Loucy (cell line): ENCODE measurements around the gene SEPTIN11.

Experiments used
- H2AFZ ChIP-seq: fragments of 200-600 bp; sonication (generic); 2 replicates; pipeline ENCODE4 v1.6.0; 2016; ENCODE audit warnings: antibody characterized with exemption, mild to moderate bottlenecking, low read length, moderate library complexity
- H3F3A ChIP-seq: fragments of 200-600 bp; 2 replicates; pipeline ENCODE4 v1.6.0; 2016; ENCODE audit warnings: antibody characterized with exemption, low read depth, mild to moderate bottlenecking
- H3K27me3 ChIP-seq: fragments of 200-600 bp; sonication (generic); 2 replicates; pipeline ENCODE4 v1.6.1; 2014; ENCODE audit warnings: low read length, mild to moderate bottlenecking; ENCODE audit not compliant: insufficient read depth, poor library complexity, severe bottlenecking
- H3K36me3 ChIP-seq: fragments of 200-600 bp; sonication (generic); 2 replicates; pipeline ENCODE4 v1.6.1; 2016; ENCODE audit warnings: low read length; ENCODE audit not compliant: insufficient read depth
- H3K4me1 ChIP-seq: fragments of 200-600 bp; sonication (generic); 2 replicates; pipeline ENCODE4 v1.5.1; 2014; ENCODE audit warnings: low read length, mild to moderate bottlenecking; ENCODE audit not compliant: insufficient read depth, poor library complexity, severe bottlenecking
- H3K4me2 ChIP-seq: fragments of 200-600 bp; sonication (generic); 2 replicates; pipeline ENCODE4 v1.6.0; 2014; ENCODE audit warnings: antibody characterized with exemption, low read length, low read depth, mild to moderate bottlenecking; ENCODE audit not compliant: poor library complexity, severe bottlenecking
- H3K4me3 ChIP-seq: fragments of 200-600 bp; sonication (generic); 2 replicates; pipeline ENCODE4 v1.5.1; 2014; ENCODE audit warnings: low read length, mild to moderate bottlenecking, mixed read lengths; ENCODE audit not compliant: poor library complexity, severe bottlenecking
- H3K79me2 ChIP-seq: fragments of 200-600 bp; sonication (generic); 2 replicates; pipeline ENCODE4 v1.6.1; 2014; ENCODE audit warnings: low read length; ENCODE audit not compliant: insufficient read depth
- H3K9ac ChIP-seq: fragments of 200-600 bp; sonication (generic); 2 replicates; pipeline ENCODE4 v1.6.0; 2014; ENCODE audit warnings: mild to moderate bottlenecking, low read depth, low read length, moderate library complexity; ENCODE audit not compliant: poor library complexity, severe bottlenecking
- H3K9me2 ChIP-seq: fragments of 200-600 bp; sonication (generic); replicated peaks from 2 replicates; pipeline ENCODE4 v1.6.1; 2016; ENCODE audit warnings: low read depth, low read length, mixed read lengths
- H3K9me3 ChIP-seq: fragments of 200-600 bp; sonication (generic); 2 replicates; pipeline ENCODE4 v1.6.1; 2014; ENCODE audit warnings: mild to moderate bottlenecking, antibody characterized with exemption, low read length, low read depth; ENCODE audit not compliant: insufficient read depth
- H4K20me1 ChIP-seq: fragments of 200-600 bp; sonication (generic); 2 replicates; pipeline ENCODE4 v1.6.0; 2014; ENCODE audit warnings: antibody characterized with exemption, low read length, mild to moderate bottlenecking; ENCODE audit not compliant: insufficient read depth, poor library complexity, severe bottlenecking
- CTCF ChIP-seq: fragments of 200-600 bp; sonication (generic); conservative IDR thresholded peaks from 2 replicates; pipeline ENCODE4 v1.5.1; 2014; ENCODE audit warnings: mild to moderate bottlenecking, antibody characterized with exemption, low read length
- EZH2phosphoT487 ChIP-seq: fragments of 200-600 bp; IDR thresholded peaks from 2 replicates; pipeline ENCODE4 v1.6.1; 2018; ENCODE audit warnings: antibody characterized with exemption, mild to moderate bottlenecking, moderate library complexity, borderline replicate concordance

SEPTIN11 gene

GRCh38 chr4:76926841-76927240 is 22.7 kb upstream of the SEPTIN11 start:
- H3K4me3 ChIP-seq = no peak overlapping the region
- TF ChIP-seq CTCF = no peak
- no peak for TF ChIP-seq EZH2phosphoT487
- H3K27me3 ChIP-seq = no peaks in the 10 kb centered on the region

GRCh38 chr4:76930685-76931084 is 18.9 kb upstream of the SEPTIN11 start:
- no peak overlapping the region for H3K4me2 ChIP-seq
- no peaks in the 10 kb centered on the region for H3K27me3 ChIP-seq
- no peaks in the 10 kb centered on the region for H3K36me3 ChIP-seq
- H3K9me3 ChIP-seq = no peaks in the 10 kb centered on the region
- H3K9me2 ChIP-seq = no peaks in the 10 kb centered on the region
- no peaks in the 10 kb centered on the region for H3F3A ChIP-seq
- no peaks in the 10 kb centered on the region for H3K79me2 ChIP-seq
- no peaks in the 10 kb centered on the region for H4K20me1 ChIP-seq
- no peak overlapping the region for H3K4me3 ChIP-seq
- no peak overlapping the region for H2AFZ ChIP-seq
- TF ChIP-seq EZH2phosphoT487 (no peak), CTCF (no peak)
- H3K9ac ChIP-seq = no peak overlapping the region
- no peaks in the 10 kb centered on the region for H3K4me1 ChIP-seq

More at GRCh38 chr4:76926841-76927240, 22.7 kb upstream of the SEPTIN11 start:
- Histone ChIP-seq H3K9me2 (no peaks in the 10 kb centered on the region), H3K9me3 (no peaks in the 10 kb centered on the region), H4K20me1 (no peaks in the 10 kb centered on the region), H2AFZ (no peak overlapping the region), H3K4me2 (no peak overlapping the region), H3K9ac (no peak overlapping the region), H3K79me2 (no peaks in the 10 kb centered on the region), H3K36me3 (no peaks in the 10 kb centered on the region), H3K4me1 (no peaks in the 10 kb centered on the region), H3F3A (no peaks in the 10 kb centered on the region)

DNA sequence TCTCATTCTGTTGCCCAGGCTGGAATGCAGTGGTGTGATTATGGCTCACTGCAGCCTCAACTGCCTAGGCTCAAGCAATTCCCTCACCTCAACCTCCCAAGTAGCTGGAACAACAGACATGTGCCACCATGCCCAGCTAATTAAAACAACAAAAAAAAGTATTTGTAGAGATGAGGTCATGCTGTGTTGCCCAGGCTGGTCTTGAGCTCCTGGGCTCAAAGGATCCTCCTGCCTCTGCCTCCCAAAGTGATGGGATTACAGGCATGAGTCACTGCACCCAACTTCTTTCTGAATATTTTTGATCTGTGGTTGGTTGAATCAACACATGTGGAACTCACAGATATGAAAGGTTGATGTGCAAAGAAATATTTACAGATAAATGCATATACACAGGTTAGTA is 18.5 kb upstream of the SEPTIN11 start:
- no peak for TF ChIP-seq CTCF
- no peak for TF ChIP-seq EZH2phosphoT487
- no peaks in the 10 kb centered on the region for H4K20me1 ChIP-seq
- no peak overlapping the region for H3K4me2 ChIP-seq
- no peaks in the 10 kb centered on the region for H3K9me3 ChIP-seq
- H3K9ac ChIP-seq = no peak overlapping the region
- H3K27me3 ChIP-seq = no peaks in the 10 kb centered on the region
- H3K36me3 ChIP-seq = no peaks in the 10 kb centered on the region
- no peaks in the 10 kb centered on the region for H3F3A ChIP-seq
- H3K79me2 ChIP-seq = no peaks in the 10 kb centered on the region
- no peaks in the 10 kb centered on the region for H3K9me2 ChIP-seq
- no peaks in the 10 kb centered on the region for H3K4me1 ChIP-seq
- H3K4me3 ChIP-seq = no peak overlapping the region
- H2AFZ ChIP-seq = no peak overlapping the region
